IMR-90 (cell line): ENCODE measurements around the gene TRPM3. TPM values are rescaled to one million over a fixed set of nuclear protein-coding genes. Genes with fewer than 3 reads are reported as not detected.

Source experiments
- ATAC-seq: fragments of 200-7000 bp; cut with Tn5 transposase; 2 replicates; pipeline ENCODE4 v1.9.1; 2020; ENCODE audit warnings: low read depth, mild to moderate bottlenecking, moderate library complexity
- BruUV-seq: library from RNA; stranded (reverse); fragments of 400-500 nt; replicated peaks from 2 replicates; lab custom pipeline; 2021; lab: Mats Ljungman, UMichigan
- CTCF ChIA-PET: fragments of 300-600 bp; formaldehyde crosslinking; extraction: SDS; loops from one replicate; lab custom pipeline; 2021; ENCODE audit warnings: antibody characterized with exemption; lab: Yijun Ruan, JAX
- POLR2A ChIA-PET: fragments of 300-600 bp; sonication (Branson Sonifier 250); formaldehyde crosslinking; loops from one replicate; lab custom pipeline; 2022; ENCODE audit warnings: antibody characterized with exemption; ENCODE audit not compliant: unreplicated experiment; lab: Charles Lee
- DNase-seq: peaks from one replicate; pipeline ENCODE4 v3.0.0; 2013
- H2AFZ ChIP-seq: replicated peaks from 2 replicates; pipeline ENCODE3; 2013; ENCODE audit warnings: low read length, mild to moderate bottlenecking; ENCODE audit not compliant: poor library complexity
- H2AK5ac ChIP-seq: 2 replicates; pipeline ENCODE4 v1.6.1; 2013; ENCODE audit warnings: low read depth, low read length, inconsistent platforms
- H2AK9ac ChIP-seq: replicated peaks from 2 replicates; pipeline ENCODE3; 2013; ENCODE audit warnings: mild to moderate bottlenecking, low read depth, low read length, moderate library complexity; ENCODE audit not compliant: poor library complexity
- H2BK120ac ChIP-seq: 2 replicates; pipeline ENCODE4 v1.6.1; 2013; ENCODE audit warnings: low read depth, low read length, inconsistent platforms
- H2BK15ac ChIP-seq: 3 replicates; pipeline ENCODE4 v1.6.1; 2013; ENCODE audit warnings: low read depth, low read length, inconsistent platforms
- H2BK20ac ChIP-seq: 2 replicates; pipeline ENCODE4 v1.6.1; 2013; ENCODE audit warnings: low read depth, mild to moderate bottlenecking, inconsistent platforms, low read length, moderate library complexity
- H2BK5ac ChIP-seq: 2 replicates; pipeline ENCODE4 v1.6.1; 2013; ENCODE audit warnings: mild to moderate bottlenecking, low read depth, low read length, inconsistent platforms; ENCODE audit not compliant: poor library complexity, severe bottlenecking
- H3K14ac ChIP-seq: replicated peaks from 2 replicates; pipeline ENCODE4 v1.6.1; 2013; ENCODE audit warnings: low read depth, low read length, inconsistent platforms
- H3K18ac ChIP-seq: 2 replicates; pipeline ENCODE4 v1.6.1; 2013; ENCODE audit warnings: low read depth, low read length, control low read depth
- H3K23ac ChIP-seq: 2 replicates; pipeline ENCODE4 v1.6.1; 2013; ENCODE audit warnings: low read depth, low read length, inconsistent platforms
- H3K27ac ChIP-seq: 2 replicates; pipeline ENCODE4 v1.5.1; 2013; ENCODE audit warnings: mild to moderate bottlenecking, control low read depth, low read length; ENCODE audit not compliant: insufficient read depth
- H3K27me3 ChIP-seq: 2 replicates; pipeline ENCODE4 v1.6.1; 2013; ENCODE audit warnings: low read length; ENCODE audit not compliant: control insufficient read depth, insufficient read depth
- H3K36me3 ChIP-seq: 2 replicates; pipeline ENCODE4 v1.6.1; 2013; ENCODE audit warnings: low read length, mixed read lengths; ENCODE audit not compliant: control insufficient read depth, insufficient read depth
- H3K4ac ChIP-seq: 2 replicates; pipeline ENCODE4 v1.6.1; 2013; ENCODE audit warnings: low read depth, low read length, inconsistent platforms
- H3K4me1 ChIP-seq: 2 replicates; pipeline ENCODE4 v1.6.1; 2013; ENCODE audit warnings: low read length, mixed read lengths; ENCODE audit not compliant: control insufficient read depth, insufficient read depth
- H3K4me2 ChIP-seq: 2 replicates; pipeline ENCODE4 v1.6.1; 2013; ENCODE audit warnings: low read depth, mild to moderate bottlenecking, control low read depth, low read length, moderate library complexity
- H3K4me3 ChIP-seq: 2 replicates; pipeline ENCODE4 v1.5.1; 2013; ENCODE audit warnings: low read depth, mild to moderate bottlenecking, control low read depth, low read length, moderate library complexity; ENCODE audit not compliant: insufficient read depth
- H3K56ac ChIP-seq: 2 replicates; pipeline ENCODE4 v1.6.1; 2013; ENCODE audit warnings: low read length, inconsistent platforms; ENCODE audit not compliant: insufficient read depth; ENCODE audit errors: extremely low read depth
- H3K79me1 ChIP-seq, 2 experiments: 2 replicates each; pipeline ENCODE4 v1.6.1; 2013; ENCODE audit warnings: low read length in 2 of 2, inconsistent platforms in 1 of 2, low read depth in 1 of 2
- H3K9ac ChIP-seq: 2 replicates; pipeline ENCODE4 v1.6.1; 2013; ENCODE audit warnings: low read depth, low read length, control low read depth
- H3K9me1 ChIP-seq: 2 replicates; pipeline ENCODE4 v1.6.1; 2013; ENCODE audit warnings: low read length, inconsistent platforms; ENCODE audit not compliant: insufficient read depth
- H3K9me3 ChIP-seq: 2 replicates; pipeline ENCODE4 v1.6.1; 2013; ENCODE audit warnings: low read length; ENCODE audit not compliant: control insufficient read depth, insufficient read depth
- H4K20me1 ChIP-seq: 2 replicates; pipeline ENCODE4 v1.6.1; 2013; ENCODE audit warnings: low read length, inconsistent platforms; ENCODE audit not compliant: insufficient read depth
- H4K5ac ChIP-seq: 2 replicates; pipeline ENCODE4 v1.6.1; 2013; ENCODE audit warnings: mild to moderate bottlenecking, low read depth, low read length, control low read depth
- H4K8ac ChIP-seq, 2 experiments: 2 replicates each; pipeline ENCODE4 v1.6.1; 2013; ENCODE audit warnings: low read depth in 2 of 2, low read length in 2 of 2, control low read depth in 1 of 2, inconsistent platforms in 1 of 2
- H4K91ac ChIP-seq: 2 replicates; pipeline ENCODE4 v1.6.1; 2013; ENCODE audit warnings: low read depth, low read length, inconsistent platforms; ENCODE audit not compliant: insufficient read depth
- MAFK ChIP-seq: IDR thresholded peaks from 2 replicates; pipeline ENCODE4 v1.6.1; 2012; ENCODE audit warnings: low read depth, low read length, improper control_type of control experiment
- POLR2A ChIP-seq: IDR thresholded peaks from 2 replicates; pipeline ENCODE4 v1.6.1; 2012; ENCODE audit warnings: mild to moderate bottlenecking, low read depth, low read length
- RCOR1 ChIP-seq: IDR thresholded peaks from 2 replicates; pipeline ENCODE4 v1.6.1; 2012; ENCODE audit warnings: mild to moderate bottlenecking, low read length, improper control_type of control experiment; ENCODE audit not compliant: insufficient replicate concordance
- RFX5 ChIP-seq: IDR thresholded peaks from 2 replicates; pipeline ENCODE4 v1.8.0; 2012; ENCODE audit warnings: low read depth, mild to moderate bottlenecking, low read length, moderate library complexity
- dilution Hi-C: fragments of 300-500 bp; cut with HindIII; formaldehyde crosslinking; loops from one replicate; pipeline ENCODE4 v1.14.3; 2018; ENCODE audit warnings: low sequenced_read_pairs; ENCODE audit not compliant: unreplicated experiment
- in situ Hi-C: fragments of 300-500 bp; cut with MboI; formaldehyde crosslinking; loops from 3 replicates; pipeline ENCODE4 v1.14.3; 2019; ENCODE audit warnings: low sequenced_read_pairs, inconsistent platforms, mixed read lengths
- intact Hi-C: fragments of 100-400 bp; cut with micrococcal nuclease; formaldehyde crosslinking; loops from 2 replicates; pipeline ENCODE4 v1.10.0; 2022
- polyA plus RNA-seq, 3 experiments: library from polyadenylated mRNA; depleted of rRNA; stranded (reverse); fragments of >200 nt; gene quantifications; 2 replicates each; pipeline ENCODE4 v1.2.3, GENCODE V29; 2012; ENCODE audit warnings: low replicate concordance in 1 of 3
- total RNA-seq: library from RNA; depleted of rRNA; stranded (reverse); fragments of >200 nt; gene quantifications from 2 replicates; pipeline ENCODE4 v1.2.3, GENCODE V29; 2012
- TF ChIP-seq, protein P1 (sequence below): fragments of 150-350 bp; IDR thresholded peaks from 2 replicates; pipeline ENCODE4 v1.6.1; 2017; ENCODE audit warnings: mild to moderate bottlenecking, antibody characterized with exemption, low read length, low read depth
- TF ChIP-seq, protein P2 (sequence below): fragments of 150-350 bp; IDR thresholded peaks from 2 replicates; pipeline ENCODE4 v1.6.1; 2016; ENCODE audit warnings: low read depth, mild to moderate bottlenecking, low read length, moderate library complexity, borderline replicate concordance

The TRPM3 gene
- total and polyA plus RNA-seq, 2 of the 4 experiments (the other 2 are of a cell fraction), result not detected

DNA sequence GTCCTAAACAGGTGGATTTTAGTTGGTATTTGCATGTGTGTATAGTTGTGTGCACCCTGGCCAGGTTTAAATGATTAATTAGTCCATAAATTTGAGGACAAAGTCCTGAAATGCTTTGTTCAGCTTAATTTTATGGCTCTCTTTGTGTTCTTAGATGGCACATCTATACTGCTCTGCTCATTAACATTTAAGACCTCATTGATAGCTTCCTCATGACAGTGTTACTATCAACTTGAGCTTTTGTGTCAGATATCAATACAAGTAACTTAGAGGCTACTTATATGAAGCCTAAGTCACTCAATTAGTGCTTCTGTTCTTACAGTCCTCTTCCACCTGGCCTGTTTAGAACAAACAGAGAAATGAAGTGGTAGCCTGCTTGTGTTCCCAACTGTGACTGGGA lies 240.9 kb downstream of the TRPM3 start:
- Histone ChIP-seq H2BK5ac (no peak overlapping the region), H3K56ac (no peak overlapping the region), H3K27ac (no peak overlapping the region), H2BK15ac (no peak overlapping the region), H2AK5ac (no peak overlapping the region), H4K91ac (no peak overlapping the region), H2AK9ac (no peak overlapping the region), H3K9me3 (no peaks in the 10 kb centered on the region), H4K20me1 (no peaks in the 10 kb centered on the region), H3K9me1 (no peaks in the 10 kb centered on the region), H3K4me2 (no peak overlapping the region), H4K8ac (no peak overlapping the region), H3K4ac (no peak overlapping the region), H3K4me1 (no peaks in the 10 kb centered on the region), H3K4me3 (no peak overlapping the region), H3K27me3 (peaks cover 2% of the 10 kb centered on the region; the same call in 1 of the 2 replicates), H3K9ac (no peak overlapping the region), H3K79me1 (no peaks in the 10 kb centered on the region), H3K18ac (no peak overlapping the region), H3K14ac (no peak overlapping the region), H2BK20ac (no peak overlapping the region), H4K5ac (no peak overlapping the region), H3K36me3 (no peaks in the 10 kb centered on the region), H2AFZ (no peak overlapping the region), H2BK120ac (no peak overlapping the region), H3K23ac (no peak overlapping the region)
- no peak for ATAC-seq
- CTCF ChIA-PET, result no interaction called here
- BruUV-seq, result no TSS peak
- in situ Hi-C loops (no loop called here), dilution Hi-C loops (no loop called here), intact Hi-C loops (no loop called here)
- TF ChIP-seq, protein P1, sequence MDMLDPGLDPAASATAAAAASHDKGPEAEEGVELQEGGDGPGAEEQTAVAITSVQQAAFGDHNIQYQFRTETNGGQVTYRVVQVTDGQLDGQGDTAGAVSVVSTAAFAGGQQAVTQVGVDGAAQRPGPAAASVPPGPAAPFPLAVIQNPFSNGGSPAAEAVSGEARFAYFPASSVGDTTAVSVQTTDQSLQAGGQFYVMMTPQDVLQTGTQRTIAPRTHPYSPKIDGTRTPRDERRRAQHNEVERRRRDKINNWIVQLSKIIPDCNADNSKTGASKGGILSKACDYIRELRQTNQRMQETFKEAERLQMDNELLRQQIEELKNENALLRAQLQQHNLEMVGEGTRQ, result no peak
- TF ChIP-seq MAFK, result no peak
- TF ChIP-seq, protein P2, sequence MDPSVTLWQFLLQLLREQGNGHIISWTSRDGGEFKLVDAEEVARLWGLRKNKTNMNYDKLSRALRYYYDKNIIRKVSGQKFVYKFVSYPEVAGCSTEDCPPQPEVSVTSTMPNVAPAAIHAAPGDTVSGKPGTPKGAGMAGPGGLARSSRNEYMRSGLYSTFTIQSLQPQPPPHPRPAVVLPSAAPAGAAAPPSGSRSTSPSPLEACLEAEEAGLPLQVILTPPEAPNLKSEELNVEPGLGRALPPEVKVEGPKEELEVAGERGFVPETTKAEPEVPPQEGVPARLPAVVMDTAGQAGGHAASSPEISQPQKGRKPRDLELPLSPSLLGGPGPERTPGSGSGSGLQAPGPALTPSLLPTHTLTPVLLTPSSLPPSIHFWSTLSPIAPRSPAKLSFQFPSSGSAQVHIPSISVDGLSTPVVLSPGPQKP, result no peak
- no peak for TF ChIP-seq RCOR1
- TF ChIP-seq POLR2A, result no peak
- TF ChIP-seq RFX5, result no peak
- POLR2A ChIA-PET, result no interaction called here
- DNase-seq, result no peak
